ENCODE results near the gene PET100.

Gene PET100, protein sequence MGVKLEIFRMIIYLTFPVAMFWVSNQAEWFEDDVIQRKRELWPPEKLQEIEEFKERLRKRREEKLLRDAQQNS

DNA sequence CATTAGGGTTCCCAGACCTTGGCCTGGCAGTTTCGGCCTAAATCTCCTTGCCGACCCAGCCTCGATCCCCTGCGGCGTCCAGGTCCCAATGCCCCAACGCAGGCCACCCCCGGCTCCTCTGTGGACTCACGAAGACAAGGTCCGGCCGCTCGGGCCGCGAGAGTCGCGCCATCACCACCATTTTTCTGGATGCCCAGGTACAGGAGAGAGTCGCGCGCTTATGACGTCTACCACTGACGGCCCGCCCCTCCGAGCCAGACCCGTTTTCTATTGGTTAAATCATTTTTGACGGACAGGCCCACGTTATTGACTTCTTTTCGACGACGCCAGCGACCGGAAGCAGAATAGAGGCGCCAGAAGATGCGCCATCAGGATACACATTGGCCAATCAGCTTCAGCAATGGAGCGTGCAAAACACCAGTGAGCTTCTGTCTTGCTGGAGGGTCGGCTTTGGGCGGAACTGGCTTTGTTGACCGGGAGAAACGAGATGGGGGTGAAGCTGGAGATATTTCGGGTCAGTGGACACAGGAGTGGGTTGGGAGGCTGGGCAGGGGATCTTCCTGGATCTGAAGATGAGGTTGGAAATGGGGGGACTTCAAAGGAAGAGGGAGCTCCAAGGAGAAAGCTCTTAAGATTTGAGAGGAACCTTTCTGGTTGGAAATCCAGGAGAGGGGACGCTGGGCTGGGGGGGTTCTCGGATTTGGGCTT is at the start of gene PET100, which contains the start of gene XAB2:
TSS of gene PET100 (plus strand) at position 447 of the 708 bp plus-strand sequence. CDS start at position 488, 41 bp downstream.
TSS of gene XAB2 (minus strand) at position 199 of the 708 bp plus-strand sequence. CDS start at position 181, 18 bp downstream.
- TF ChIP-seq, protein P1, sequence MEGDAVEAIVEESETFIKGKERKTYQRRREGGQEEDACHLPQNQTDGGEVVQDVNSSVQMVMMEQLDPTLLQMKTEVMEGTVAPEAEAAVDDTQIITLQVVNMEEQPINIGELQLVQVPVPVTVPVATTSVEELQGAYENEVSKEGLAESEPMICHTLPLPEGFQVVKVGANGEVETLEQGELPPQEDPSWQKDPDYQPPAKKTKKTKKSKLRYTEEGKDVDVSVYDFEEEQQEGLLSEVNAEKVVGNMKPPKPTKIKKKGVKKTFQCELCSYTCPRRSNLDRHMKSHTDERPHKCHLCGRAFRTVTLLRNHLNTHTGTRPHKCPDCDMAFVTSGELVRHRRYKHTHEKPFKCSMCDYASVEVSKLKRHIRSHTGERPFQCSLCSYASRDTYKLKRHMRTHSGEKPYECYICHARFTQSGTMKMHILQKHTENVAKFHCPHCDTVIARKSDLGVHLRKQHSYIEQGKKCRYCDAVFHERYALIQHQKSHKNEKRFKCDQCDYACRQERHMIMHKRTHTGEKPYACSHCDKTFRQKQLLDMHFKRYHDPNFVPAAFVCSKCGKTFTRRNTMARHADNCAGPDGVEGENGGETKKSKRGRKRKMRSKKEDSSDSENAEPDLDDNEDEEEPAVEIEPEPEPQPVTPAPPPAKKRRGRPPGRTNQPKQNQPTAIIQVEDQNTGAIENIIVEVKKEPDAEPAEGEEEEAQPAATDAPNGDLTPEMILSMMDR (conservative IDR thresholded peaks at IDR 0.05; ENCODE audit: control insufficient read depth, insufficient read depth, low read depth, low read length): no peak
- H3K4me3 ChIP-seq (ENCODE audit: control insufficient read depth, low read depth, low read length): peak within 1 kb of the TSS; percentile 100
- peak; percentile 99 for DNase-seq (ENCODE audit: low read depth)

DNA sequence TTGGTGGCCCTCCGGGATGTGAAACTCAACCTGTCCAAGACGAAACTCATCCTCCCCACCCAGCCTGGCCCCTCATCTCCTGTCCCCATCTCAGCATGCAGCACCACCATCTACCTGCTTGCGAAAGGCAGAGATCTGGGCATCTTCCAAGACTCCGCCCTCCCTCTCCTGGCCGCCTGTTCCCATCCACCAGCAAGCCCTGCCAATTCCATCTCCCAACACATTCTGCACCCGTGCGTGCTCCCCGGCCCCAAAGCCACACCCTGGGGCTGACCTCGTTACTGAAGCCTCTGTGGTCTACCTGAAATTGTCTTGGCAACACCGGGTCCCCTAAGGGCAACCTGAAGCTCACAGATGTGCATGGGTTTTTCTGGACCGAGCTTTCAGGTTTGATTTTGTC is 47.1 kb upstream of the PET100 start:
- TF ChIP-seq, protein P1 (conservative IDR thresholded peaks at IDR 0.05; ENCODE audit: control insufficient read depth, insufficient read depth, low read depth, low read length): no peak
- H3K4me3 ChIP-seq (ENCODE audit: control insufficient read depth, low read depth, low read length): no peak overlapping the region
- DNase-seq (ENCODE audit: low read depth): no peak

DNA sequence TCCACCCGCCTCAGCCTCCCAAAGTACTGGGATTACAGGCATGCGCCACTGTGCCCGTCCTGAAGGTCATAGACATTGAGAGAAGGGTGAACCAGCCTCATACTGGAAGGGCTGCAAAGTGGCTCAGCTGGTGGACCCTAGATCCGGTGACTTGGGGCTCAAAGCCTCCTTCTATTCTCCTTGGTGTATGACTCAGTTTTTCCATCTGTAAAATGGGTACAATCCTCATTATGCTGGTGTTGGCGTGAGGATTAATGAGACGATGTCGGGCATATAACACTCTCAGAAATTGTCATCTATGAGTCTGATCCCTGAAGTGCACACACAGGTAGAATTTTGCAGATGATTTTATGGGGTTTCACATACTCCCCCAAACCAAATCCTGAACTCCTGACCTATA is 39.8 kb upstream of the PET100 start:
- TF ChIP-seq, protein P1 (conservative IDR thresholded peaks at IDR 0.05; ENCODE audit: control insufficient read depth, insufficient read depth, low read depth, low read length): no peak
- no peak overlapping the region for H3K4me3 ChIP-seq (ENCODE audit: control insufficient read depth, low read depth, low read length)

DNA sequence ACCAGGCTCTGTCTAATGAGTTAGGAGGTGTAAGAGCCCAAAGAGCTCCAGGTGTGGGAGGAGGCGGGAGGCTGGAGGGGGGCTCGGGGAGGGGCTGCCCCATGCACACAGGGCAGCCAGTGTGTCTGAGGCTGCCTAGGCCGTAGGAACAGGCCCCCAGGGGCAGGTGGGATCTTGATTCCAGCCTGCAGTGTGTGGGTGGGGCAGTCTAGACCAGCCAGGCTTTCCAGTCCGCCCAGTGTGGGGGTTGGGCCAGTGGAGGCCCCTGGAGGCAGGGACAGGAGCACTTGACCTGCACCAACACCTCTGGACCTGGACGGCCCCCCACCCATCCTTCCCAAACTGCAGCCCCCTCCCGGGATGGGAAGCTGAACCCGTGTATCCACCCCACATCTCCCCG is 39.3 kb upstream of the PET100 start:
- DNase-seq (ENCODE audit: low read depth): no peak
- TF ChIP-seq, protein P1 (conservative IDR thresholded peaks at IDR 0.05; ENCODE audit: control insufficient read depth, insufficient read depth, low read depth, low read length): no peak

More for the DNA sequence above, 39.8 kb upstream of the PET100 start:
- no peak for DNase-seq (ENCODE audit: low read depth)

DNA sequence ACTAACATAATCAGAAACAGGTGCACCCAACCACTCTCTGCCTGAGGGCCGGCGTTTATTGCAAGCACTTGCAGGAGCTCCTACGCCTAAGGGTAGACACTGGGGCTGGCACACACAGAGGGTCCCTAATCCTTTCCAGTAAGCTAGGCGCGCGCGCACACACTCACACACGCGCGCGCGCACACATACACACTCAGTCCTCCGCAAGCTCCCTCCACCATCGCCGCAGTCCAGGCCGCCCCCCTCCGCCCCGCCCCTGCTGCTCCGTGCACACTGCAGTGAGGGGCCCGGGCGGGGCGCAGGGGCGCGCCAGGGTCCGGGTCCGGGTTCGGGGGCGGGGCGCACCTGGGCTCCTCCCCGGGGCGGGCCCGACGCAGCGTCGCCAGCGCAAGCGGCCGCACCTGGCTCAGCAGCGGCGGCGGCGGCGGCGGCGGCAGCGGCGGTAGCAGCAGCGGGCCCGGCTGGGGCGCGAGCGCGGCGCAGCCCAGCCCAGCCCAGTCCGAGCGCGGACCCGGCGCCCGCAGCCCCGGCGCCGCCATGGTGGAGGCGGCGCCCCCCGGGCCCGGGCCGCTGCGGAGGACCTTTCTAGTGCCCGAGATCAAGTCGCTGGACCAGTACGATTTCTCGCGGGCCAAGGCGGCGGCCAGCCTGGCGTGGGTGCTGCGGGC is 34.0 kb upstream of the PET100 start, which contains the start of gene CAMSAP3:
TSS of gene CAMSAP3 (plus strand) at position 398 of the 668 bp plus-strand sequence. CDS start at position 538, 140 bp downstream.
- TF ChIP-seq, protein P1 (conservative IDR thresholded peaks at IDR 0.05; ENCODE audit: control insufficient read depth, insufficient read depth, low read depth, low read length): no peak
- peak; percentile 14 for DNase-seq (ENCODE audit: low read depth)

More for the DNA sequence above, 39.3 kb upstream of the PET100 start:
- H3K4me3 ChIP-seq (ENCODE audit: control insufficient read depth, low read depth, low read length): no peak overlapping the region

DNA sequence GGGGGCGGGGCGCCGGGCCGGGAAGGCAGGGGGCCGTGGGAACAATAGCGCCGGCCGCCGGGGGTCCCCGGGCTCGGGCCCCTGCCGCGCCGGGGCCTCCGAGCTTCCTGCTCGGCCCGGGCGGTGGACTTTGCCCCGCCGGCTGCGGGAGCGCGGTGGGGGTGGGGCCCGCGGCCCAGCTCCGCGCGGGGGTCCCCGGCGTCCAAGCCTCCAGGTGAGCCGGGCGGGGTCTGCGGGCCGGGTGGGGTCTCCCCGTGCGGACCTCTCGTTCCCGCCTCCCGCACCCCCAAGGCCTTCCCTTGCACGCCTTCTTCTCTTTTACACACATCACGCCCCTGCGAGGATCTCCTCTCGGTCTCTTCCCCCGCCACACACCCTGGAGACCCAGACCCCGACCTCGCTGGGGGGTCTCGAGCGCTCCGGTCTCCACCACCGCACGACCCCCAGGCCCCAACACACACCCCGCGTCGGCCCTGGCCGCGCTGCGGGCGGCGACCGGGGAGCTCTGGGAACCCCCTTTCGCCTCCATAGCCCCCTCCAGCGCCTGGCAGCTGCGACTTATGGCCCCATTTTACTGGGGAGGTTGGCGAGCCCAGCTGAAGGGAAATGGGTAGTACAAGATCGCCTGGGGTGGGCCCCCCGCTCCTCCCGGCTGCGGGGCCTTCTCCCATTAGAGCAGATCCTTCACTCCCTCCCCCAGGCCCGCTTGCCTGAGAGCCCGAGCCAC is 33.2 kb upstream of the PET100 start:
- DNase-seq (ENCODE audit: low read depth): no peak
- no peak overlapping the region for H3K4me3 ChIP-seq (ENCODE audit: control insufficient read depth, low read depth, low read length)
- TF ChIP-seq, protein P1 (conservative IDR thresholded peaks at IDR 0.05; ENCODE audit: control insufficient read depth, insufficient read depth, low read depth, low read length): no peak

More for the DNA sequence above, 34.0 kb upstream of the PET100 start, which contains the start of gene CAMSAP3:
- H3K4me3 ChIP-seq (ENCODE audit: control insufficient read depth, low read depth, low read length): no peak within 1 kb of the TSS

All from fibroblast of mammary gland (primary cell).